Memory B cell (primary cell): ENCODE measurements around the gene MGAT2.
"Not testable (repeated sequence)": the region's sequence is repeated elsewhere in the genome, so short reads cannot be mapped to it uniquely, and the experiment has no call there.

ENCODE experiments used
- ATAC-seq: fragments of 150-1000 bp; cut with Tn5 transposase; 2 replicates; pipeline ENCODE4 v1.10.0; 2021; ENCODE audit warnings: low read depth, mild to moderate bottlenecking, moderate library complexity
- DNase-seq, 2 donors: peaks; one replicate each; pipeline ENCODE4 v3.0.0; 2022; ENCODE audit warnings: low spot score in 2 of 2
- H3K27ac Mint-ChIP-seq: one replicate; pipeline ENCODE4 v1.8.0; 2022; ENCODE audit warnings: mild to moderate bottlenecking, moderate library complexity, mixed read lengths
- H3K27me3 Mint-ChIP-seq: one replicate; pipeline ENCODE4 v1.8.0; 2022; ENCODE audit warnings: mixed read lengths
- H3K36me3 Mint-ChIP-seq: one replicate; pipeline ENCODE4 v1.8.0; 2022; ENCODE audit warnings: mild to moderate bottlenecking, mixed read lengths
- H3K4me1 Mint-ChIP-seq: one replicate; pipeline ENCODE4 v1.8.0; 2022; ENCODE audit warnings: mixed read lengths
- H3K4me3 Mint-ChIP-seq: one replicate; pipeline ENCODE4 v1.8.0; 2022; ENCODE audit warnings: mild to moderate bottlenecking, moderate library complexity, mixed read lengths
- H3K9me3 Mint-ChIP-seq: one replicate; pipeline ENCODE4 v1.8.0; 2022; ENCODE audit warnings: mixed read lengths

The MGAT2 gene

GRCh38 chr14:49589387-49589786, 31.2 kb upstream of the MGAT2 start:
- DNase-seq = no peak
- peaks cover 10% of the 10 kb centered on the region for H3K4me1 Mint-ChIP-seq
- H3K27ac Mint-ChIP-seq = no peak overlapping the region
- no peaks in the 10 kb centered on the region for H3K27me3 Mint-ChIP-seq
- H3K4me3 Mint-ChIP-seq = no peak overlapping the region
- H3K36me3 Mint-ChIP-seq = peaks cover 2% of the 10 kb centered on the region
- no peaks in the 10 kb centered on the region for H3K9me3 Mint-ChIP-seq
- ATAC-seq = no peak

GRCh38 chr14:49593016-49593415, 27.6 kb upstream of the MGAT2 start:
- ATAC-seq = no peak
- no peaks in the 10 kb centered on the region for H3K9me3 Mint-ChIP-seq
- H3K27ac Mint-ChIP-seq = peak overlapping the region; percentile 28
- H3K27me3 Mint-ChIP-seq = no peaks in the 10 kb centered on the region
- no peak for DNase-seq
- no peaks in the 10 kb centered on the region for H3K36me3 Mint-ChIP-seq
- H3K4me1 Mint-ChIP-seq = peaks cover 16% of the 10 kb centered on the region
- H3K4me3 Mint-ChIP-seq = peak overlapping the region; percentile 53

GRCh38 chr14:49594347-49595091, 26.1 kb upstream of the MGAT2 start:
- no peaks in the 10 kb centered on the region for H3K27me3 Mint-ChIP-seq
- H3K27ac Mint-ChIP-seq = peak overlapping the region; percentile 98
- H3K4me1 Mint-ChIP-seq = peaks cover 16% of the 10 kb centered on the region
- DNase-seq (no peak), ATAC-seq (no peak)
- H3K36me3 Mint-ChIP-seq = no peaks in the 10 kb centered on the region
- no peaks in the 10 kb centered on the region for H3K9me3 Mint-ChIP-seq
- peak overlapping the region; percentile 52 for H3K4me3 Mint-ChIP-seq

- ATAC-seq = no peak
- H3K4me1 Mint-ChIP-seq = peaks cover 20% of the 10 kb centered on the region
- no peaks in the 10 kb centered on the region for H3K27me3 Mint-ChIP-seq
- no peak for DNase-seq
- H3K27ac Mint-ChIP-seq = peak overlapping the region; percentile 98
- no peaks in the 10 kb centered on the region for H3K36me3 Mint-ChIP-seq
- no peaks in the 10 kb centered on the region for H3K9me3 Mint-ChIP-seq
- peak overlapping the region; percentile 97 for H3K4me3 Mint-ChIP-seq
Measured at GRCh38 chr14:49598189-49598484, 22.5 kb upstream of the MGAT2 start.

- no peaks in the 10 kb centered on the region for H3K27me3 Mint-ChIP-seq
Measured at GRCh38 chr14:49598485-49599300, 21.9 kb upstream of the MGAT2 start, which contains the start of gene LRR1. Gene LRR1, plus strand, starts transcription at chr14:49598940. Its CDS starts 81 bp downstream, at chr14:49599021.

GRCh38 chr14:49607583-49607982, 13.0 kb upstream of the MGAT2 start:
- no peaks in the 10 kb centered on the region for H3K9me3 Mint-ChIP-seq
- ATAC-seq (no peak), DNase-seq (no peak)
- no peak overlapping the region for H3K4me3 Mint-ChIP-seq
- no peak overlapping the region for H3K27ac Mint-ChIP-seq
- no peaks in the 10 kb centered on the region for H3K27me3 Mint-ChIP-seq
- H3K36me3 Mint-ChIP-seq = peaks cover 9% of the 10 kb centered on the region
- H3K4me1 Mint-ChIP-seq = no peaks in the 10 kb centered on the region

More at GRCh38 chr14:49598485-49599300, 21.9 kb upstream of the MGAT2 start, which contains the start of gene LRR1:
- H3K4me1 Mint-ChIP-seq = peaks cover 20% of the 10 kb centered on the region
- H3K4me3 Mint-ChIP-seq = peak within 1 kb of the TSS; percentile 97
- DNase-seq (peak; percentile 92 to 100), ATAC-seq (peak; percentile 68)
- peak within 1 kb of the TSS; percentile 98 for H3K27ac Mint-ChIP-seq
- no peaks in the 10 kb centered on the region for H3K9me3 Mint-ChIP-seq
- H3K36me3 Mint-ChIP-seq = no peaks in the 10 kb centered on the region

GRCh38 chr14:49612251-49612650, 8.3 kb upstream of the MGAT2 start:
- Mint-ChIP-seq H3K27ac (no peak overlapping the region), H3K9me3 (no peaks in the 10 kb centered on the region), H3K27me3 (no peaks in the 10 kb centered on the region), H3K4me1 (no peaks in the 10 kb centered on the region), H3K36me3 (peaks cover 4% of the 10 kb centered on the region), H3K4me3 (no peak overlapping the region)
- DNase-seq (no peak), ATAC-seq (no peak)

GRCh38 chr14:49612671-49613070, 7.9 kb upstream of the MGAT2 start:
- DNase-seq = no peak
- peaks cover 3% of the 10 kb centered on the region for H3K4me1 Mint-ChIP-seq
- H3K27me3 Mint-ChIP-seq = no peaks in the 10 kb centered on the region
- no peaks in the 10 kb centered on the region for H3K9me3 Mint-ChIP-seq
- ATAC-seq = no peak
- no peak overlapping the region for H3K4me3 Mint-ChIP-seq
- no peak overlapping the region for H3K27ac Mint-ChIP-seq
- peaks cover 7% of the 10 kb centered on the region for H3K36me3 Mint-ChIP-seq

- Mint-ChIP-seq H3K36me3 (peaks cover 13% of the 10 kb centered on the region), H3K27me3 (no peaks in the 10 kb centered on the region), H3K4me1 (peaks cover 11% of the 10 kb centered on the region), H3K4me3 (no peak overlapping the region), H3K27ac (no peak overlapping the region), H3K9me3 (no peaks in the 10 kb centered on the region)
- ATAC-seq (no peak), DNase-seq (no peak)
Measured at GRCh38 chr14:49614196-49614595, 6.4 kb upstream of the MGAT2 start.

GRCh38 chr14:49615776-49616175, 4.8 kb upstream of the MGAT2 start:
- no peak overlapping the region for H3K4me3 Mint-ChIP-seq
- no peak for ATAC-seq
- no peaks in the 10 kb centered on the region for H3K27me3 Mint-ChIP-seq
- peaks cover 14% of the 10 kb centered on the region for H3K36me3 Mint-ChIP-seq
- H3K4me1 Mint-ChIP-seq = peaks cover 13% of the 10 kb centered on the region
- H3K27ac Mint-ChIP-seq = no peak overlapping the region
- H3K9me3 Mint-ChIP-seq = no peaks in the 10 kb centered on the region
- no peak for DNase-seq

GRCh38 chr14:49617852-49618519, 2.6 kb upstream of the MGAT2 start:
- Mint-ChIP-seq H3K4me1 (peaks cover 20% of the 10 kb centered on the region), H3K9me3 (no peaks in the 10 kb centered on the region), H3K4me3 (no peak overlapping the region), H3K27me3 (no peaks in the 10 kb centered on the region), H3K36me3 (peaks cover 15% of the 10 kb centered on the region), H3K27ac (peak overlapping the region; percentile 96)
- no peak for DNase-seq
- ATAC-seq = no peak

- peak overlapping the region; percentile 91 for H3K4me3 Mint-ChIP-seq
- H3K9me3 Mint-ChIP-seq, ATAC-seq, H3K27me3 Mint-ChIP-seq, DNase-seq: not testable (repeated sequence)
- peaks cover 14% of the 10 kb centered on the region for H3K36me3 Mint-ChIP-seq
- H3K4me1 Mint-ChIP-seq = peaks cover 22% of the 10 kb centered on the region
- H3K27ac Mint-ChIP-seq = peak overlapping the region; percentile 96
Measured at GRCh38 chr14:49619273-49619672, 1.3 kb upstream of the MGAT2 start.

- peaks cover 12% of the 10 kb centered on the region for H3K36me3 Mint-ChIP-seq
Measured at GRCh38 chr14:49619730-49620129, 869 bp upstream of the MGAT2 start.

More at GRCh38 chr14:49619730-49620129, 869 bp upstream of the MGAT2 start:
- no peak for DNase-seq
- Mint-ChIP-seq H3K27me3 (no peaks in the 10 kb centered on the region), H3K27ac (peak overlapping the region; percentile 96), H3K9me3 (no peaks in the 10 kb centered on the region), H3K4me1 (peaks cover 22% of the 10 kb centered on the region), H3K4me3 (peak overlapping the region; percentile 91)
- no peak for ATAC-seq
